ENCODE data around the gene CC2D1A. TPM values are rescaled to one million over a fixed set of nuclear protein-coding genes. Genes with fewer than 3 reads are reported as not detected.
"Not testable (repeated sequence)": the region's sequence is repeated elsewhere in the genome, so short reads cannot be mapped to it uniquely, and the experiment has no call there.

The CC2D1A gene
- total RNA-seq, 1 donor from 2014 or later, result 18.7 TPM

DNA sequence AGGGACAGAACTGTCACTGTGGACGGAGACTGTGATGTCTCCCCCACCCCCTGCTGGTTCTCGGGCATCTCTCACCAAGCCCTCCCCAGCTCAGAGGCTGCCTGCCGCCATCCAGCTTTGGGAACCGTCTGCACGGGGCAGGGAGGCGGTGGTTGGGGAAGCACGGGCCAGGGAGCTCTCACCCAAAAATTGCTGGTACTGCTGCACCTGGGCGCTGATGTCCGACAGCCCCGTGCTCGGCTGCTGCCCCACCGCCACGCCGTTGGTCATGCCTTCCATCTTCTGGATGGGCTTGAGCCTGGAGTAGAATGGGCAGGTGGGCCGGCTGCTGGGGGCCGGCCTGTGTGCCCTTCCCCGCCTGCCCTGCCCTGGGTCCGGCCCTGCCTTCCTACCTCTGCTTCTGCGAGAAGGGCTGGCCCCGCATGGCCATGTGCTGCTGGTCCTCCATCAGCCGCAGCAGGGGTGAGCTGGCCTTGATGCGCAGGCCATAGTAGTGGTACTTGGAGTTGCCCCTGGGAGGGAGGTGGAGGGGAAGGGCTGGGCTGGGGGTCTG, 62.5 kb downstream of the CC2D1A start:
- ATAC-seq (no peak), DNase-seq (ENCODE audit: missing footprints) (no peak)
- intact Hi-C loops (cut with DNase I), result no loop called here

DNA sequence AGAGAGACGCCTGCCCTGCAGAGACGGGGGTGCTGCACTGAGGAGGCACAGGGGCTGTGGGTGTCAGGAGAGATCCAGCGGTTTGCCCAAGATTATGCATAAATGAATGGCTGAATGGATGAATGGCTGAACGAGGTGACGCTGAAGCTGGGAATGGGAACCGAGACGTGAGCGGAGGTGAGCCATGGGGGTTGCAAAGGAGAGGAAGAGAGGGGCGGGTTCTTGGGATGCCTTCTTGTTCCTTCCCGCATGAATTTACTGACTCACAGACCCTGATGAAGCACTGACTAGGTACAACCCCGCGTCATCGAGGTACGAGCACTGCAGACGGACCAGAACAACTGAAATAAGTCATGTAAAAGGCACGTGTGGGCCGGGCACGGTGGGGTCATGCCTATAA, 63.0 kb downstream of the CC2D1A start:
- intact Hi-C loops (cut with DNase I), result no loop called here
- no peak for DNase-seq (ENCODE audit: missing footprints)
- no peak for ATAC-seq

DNA sequence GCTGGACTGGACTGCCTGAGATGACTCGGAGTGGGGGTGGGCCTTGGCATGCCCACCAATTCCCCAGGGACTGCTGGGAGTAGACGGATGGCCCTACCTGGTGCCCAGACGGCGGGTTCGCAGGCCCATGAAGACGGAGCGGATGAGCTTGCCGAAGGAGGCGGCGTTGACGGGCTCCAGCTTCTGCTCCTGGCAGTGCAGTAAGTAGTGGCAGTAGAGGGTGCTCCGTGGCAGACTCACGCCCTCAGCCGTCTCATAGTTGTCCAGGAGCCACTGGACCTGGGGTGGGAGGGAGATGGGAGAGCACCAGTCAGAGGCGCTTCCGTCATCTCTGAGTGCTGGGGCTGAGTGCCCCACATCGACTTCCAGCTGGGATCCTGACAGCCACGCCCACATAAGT, 63.9 kb downstream of the CC2D1A start:
- DNase-seq (ENCODE audit: missing footprints) (no peak), ATAC-seq (no peak)
- intact Hi-C loops (cut with DNase I), result no loop called here

DNA sequence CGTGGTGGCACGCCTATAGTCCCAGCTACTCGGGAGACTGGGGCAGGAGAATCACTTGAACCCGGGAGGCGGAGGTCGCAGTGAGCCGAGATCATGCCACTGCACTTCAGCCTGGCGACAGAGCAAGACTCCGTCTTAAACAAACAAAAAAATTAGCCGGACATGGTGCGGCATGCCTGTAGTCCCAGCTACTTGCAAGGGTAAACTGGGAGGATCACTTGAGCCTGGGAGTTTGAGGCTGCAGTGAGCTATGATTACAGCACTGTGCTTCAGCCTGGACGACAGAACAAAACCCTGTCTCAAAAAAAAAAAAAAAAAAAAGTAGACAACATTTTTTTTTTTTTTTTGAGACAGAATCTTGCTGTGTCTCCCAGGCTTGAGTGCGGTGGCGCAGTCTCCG, 65.9 kb downstream of the CC2D1A start:
- DNase-seq (ENCODE audit: missing footprints); ATAC-seq; intact Hi-C loops (cut with DNase I): not testable (repeated sequence)

DNA sequence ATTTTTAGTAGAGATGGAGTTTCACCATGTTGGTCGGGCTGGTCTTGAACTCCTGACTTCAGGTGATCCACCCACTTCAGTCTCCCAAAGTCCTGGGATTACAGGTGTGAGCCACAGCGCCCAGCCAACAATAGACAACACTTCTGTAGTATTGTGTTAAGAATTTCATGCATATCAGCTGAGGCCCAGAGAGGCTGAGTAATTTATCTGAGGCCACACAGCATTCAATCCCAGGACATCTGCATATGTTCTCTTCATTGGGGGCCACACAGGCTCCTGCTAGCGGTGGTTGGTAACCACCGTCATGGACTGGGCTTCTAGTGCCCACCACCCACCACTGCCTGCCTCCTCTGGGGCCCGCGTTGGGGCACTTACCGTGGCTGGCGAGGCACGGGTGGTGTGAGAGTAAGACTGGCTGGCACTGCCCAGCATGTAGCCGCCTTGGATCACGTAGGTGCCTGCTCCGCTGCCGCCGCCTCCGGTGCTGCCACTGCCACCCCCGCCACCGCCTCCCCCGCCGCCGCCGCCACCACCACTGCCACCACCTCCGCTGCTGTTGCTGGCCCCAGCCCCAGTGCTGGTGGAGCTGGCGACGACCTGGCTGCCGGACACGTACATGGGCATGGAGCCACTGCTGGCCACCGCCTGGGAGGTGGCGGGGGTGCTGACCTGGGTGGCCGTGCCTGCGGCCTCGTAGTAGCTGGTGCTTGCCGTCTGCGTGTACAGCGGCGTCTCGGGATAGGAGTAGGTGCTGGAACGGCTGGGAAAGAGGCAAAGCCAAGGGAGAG, 66.6 kb downstream of the CC2D1A start:
- no peak for ATAC-seq
- no peak for DNase-seq (ENCODE audit: missing footprints)

DNA sequence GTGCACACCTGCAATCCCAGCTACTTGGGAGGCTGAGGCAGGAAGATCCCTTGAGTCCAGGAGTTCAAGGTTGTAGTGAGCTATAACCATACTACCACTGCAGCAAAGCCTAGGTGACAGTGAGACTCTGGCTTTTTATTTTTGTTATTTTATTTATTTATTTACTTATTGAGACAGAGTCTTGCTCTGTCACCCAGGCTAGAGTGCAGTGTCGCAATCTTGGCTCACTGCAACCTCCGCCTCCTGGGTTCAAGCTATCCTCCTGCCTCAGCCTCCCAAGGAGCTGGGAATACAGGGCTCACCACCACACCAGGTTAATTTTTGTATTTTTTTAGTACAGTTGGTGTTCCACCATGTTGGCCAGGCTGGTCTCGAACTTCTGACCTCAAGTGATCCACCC, 67.5 kb downstream of the CC2D1A start:
- DNase-seq (ENCODE audit: missing footprints); ATAC-seq; intact Hi-C loops (cut with DNase I): not testable (repeated sequence)

More for the DNA sequence above, 66.6 kb downstream of the CC2D1A start:
- intact Hi-C loops (cut with DNase I), result no loop called here

DNA sequence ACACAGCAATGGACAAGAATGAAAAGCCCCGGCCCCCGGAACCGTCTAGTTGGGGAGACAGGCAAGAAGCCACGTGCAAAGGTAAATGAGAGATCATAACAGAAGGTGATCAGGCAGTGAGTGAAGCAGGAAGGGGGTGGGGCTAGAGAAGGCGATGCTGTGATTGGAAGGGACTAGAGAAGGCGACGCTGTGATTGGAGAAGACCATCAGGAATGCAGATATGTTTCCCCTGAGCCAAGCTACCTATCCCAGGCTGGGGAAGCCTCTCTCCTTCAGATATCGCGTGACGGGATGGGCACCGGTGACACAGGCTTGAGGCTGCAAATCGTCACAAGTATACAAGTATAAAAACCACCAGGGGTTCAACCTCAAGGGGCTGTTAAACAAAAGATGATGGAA, 68.1 kb downstream of the CC2D1A start:
- intact Hi-C loops (cut with DNase I), result loop anchor here (2.0 kb wide), 1 partner anchor 15 kb away; no protein-coding TSS in a partner anchor
- ATAC-seq (no peak), DNase-seq (ENCODE audit: missing footprints) (no peak)

DNA sequence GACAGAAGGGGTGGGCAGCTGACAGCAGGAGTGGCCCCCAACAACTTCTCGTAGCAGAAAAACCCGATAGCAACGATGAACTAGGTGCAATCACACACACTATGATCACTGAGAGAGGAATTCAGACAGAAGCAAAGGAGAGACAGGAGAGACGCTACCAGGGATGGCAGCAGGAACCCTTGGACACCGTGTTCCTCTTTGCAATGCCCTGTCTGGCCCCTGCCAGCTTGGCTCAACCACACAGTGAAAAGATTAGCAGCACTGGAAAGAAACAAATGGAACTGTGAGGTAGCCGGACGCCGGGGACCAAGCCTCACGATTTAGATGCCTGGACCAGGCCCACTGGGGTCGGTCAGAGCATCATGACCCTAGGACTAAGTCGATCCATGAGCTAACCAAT, 69.9 kb downstream of the CC2D1A start:
- intact Hi-C loops (cut with DNase I), result loop anchor here (2.0 kb wide), 1 partner anchor 17 kb away; no protein-coding TSS in a partner anchor
- DNase-seq (ENCODE audit: missing footprints) (no peak), ATAC-seq (peak; percentile 50)

DNA sequence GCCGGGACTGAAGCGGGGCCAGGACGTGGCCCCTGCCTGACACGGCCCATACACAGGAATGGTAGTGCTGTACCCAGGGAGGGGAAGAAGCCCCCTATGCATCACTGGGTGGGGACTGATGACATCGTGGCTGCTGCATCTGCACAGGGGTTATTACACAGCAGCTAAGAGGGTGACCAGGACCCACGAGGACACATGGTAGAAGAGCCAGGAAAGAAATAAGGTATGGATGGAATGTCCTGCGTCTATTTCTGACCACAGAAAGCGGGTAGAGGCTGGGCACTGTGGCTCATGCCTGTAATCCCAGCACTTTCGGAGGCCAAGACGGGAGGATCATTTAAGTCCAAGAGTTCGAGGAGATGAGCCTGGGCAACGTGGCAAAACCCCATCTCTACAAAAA, 70.4 kb downstream of the CC2D1A start:
- ATAC-seq (peak; percentile 42), DNase-seq (ENCODE audit: missing footprints) (no peak)
- intact Hi-C loops (cut with DNase I), result no loop called here

DNA sequence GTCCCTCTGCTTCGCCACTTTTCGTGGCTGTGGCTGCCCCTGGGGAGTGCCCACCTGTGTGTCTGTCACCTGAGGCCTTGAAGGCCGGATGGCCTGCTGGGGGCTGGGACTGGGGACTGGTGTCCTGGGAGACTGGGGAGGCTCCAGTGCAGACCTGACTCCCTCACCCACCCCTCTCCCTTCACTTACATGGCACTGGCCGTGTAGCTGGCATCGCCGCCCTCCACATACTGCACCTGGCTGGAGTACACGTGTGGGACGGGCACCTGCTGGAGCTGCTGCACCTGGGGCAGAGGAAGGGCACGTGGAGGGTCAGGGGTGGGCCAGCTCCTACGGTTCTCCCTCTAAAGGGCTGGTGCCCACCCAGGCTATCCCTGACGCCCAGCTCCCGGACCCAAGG, 71.8 kb downstream of the CC2D1A start:
- no peak for ATAC-seq
- intact Hi-C loops (cut with DNase I), result no loop called here
- DNase-seq (ENCODE audit: missing footprints), result peak; percentile 74

DNA sequence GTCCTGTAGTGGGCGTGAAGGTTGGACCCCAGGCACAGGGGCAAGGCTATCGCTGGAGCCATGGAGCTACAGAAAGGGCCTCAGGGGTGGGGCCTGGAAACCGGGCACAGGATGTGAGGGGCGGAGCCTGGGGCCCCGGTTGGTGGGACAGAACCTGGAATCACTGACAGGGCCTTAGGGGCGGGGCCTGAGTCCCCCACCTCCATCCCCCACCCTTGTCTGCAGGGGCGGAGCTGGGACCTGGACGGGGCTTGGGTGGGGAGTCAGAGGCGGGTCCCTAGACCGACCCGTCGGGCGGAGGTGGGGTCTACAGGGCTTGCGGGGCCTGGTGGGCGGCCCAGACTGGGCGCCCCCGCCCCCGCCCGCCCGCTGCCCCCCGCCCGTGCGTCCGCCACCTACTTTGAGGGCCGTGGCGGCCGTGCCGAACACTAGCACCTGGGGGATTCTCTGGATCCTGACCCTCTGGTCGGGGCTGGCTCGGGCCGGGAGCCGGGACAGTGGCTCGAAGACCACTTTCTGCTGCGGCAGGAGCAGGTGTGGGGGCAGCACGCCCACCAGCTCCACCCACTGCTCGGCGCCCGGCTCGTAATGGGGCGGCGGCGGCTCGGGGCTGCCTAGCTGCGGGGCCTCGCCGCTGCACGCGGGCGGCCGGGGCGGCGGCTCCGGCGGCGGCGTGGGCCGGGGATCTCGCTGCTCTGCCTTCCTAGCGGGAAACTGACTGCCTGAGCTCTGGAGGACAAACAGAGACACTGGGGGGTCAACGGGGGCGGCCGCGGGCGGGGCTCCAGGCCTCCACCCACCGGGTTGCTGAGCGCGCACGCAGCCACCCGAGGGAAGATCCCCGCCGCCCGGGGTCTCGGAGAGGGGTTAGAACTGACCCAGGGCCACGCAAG, 72.6 kb downstream of the CC2D1A start:
- ATAC-seq, result peak; percentile 84
- intact Hi-C loops (cut with DNase I), result no loop called here
- peak; percentile 89 for DNase-seq (ENCODE audit: missing footprints)

DNA sequence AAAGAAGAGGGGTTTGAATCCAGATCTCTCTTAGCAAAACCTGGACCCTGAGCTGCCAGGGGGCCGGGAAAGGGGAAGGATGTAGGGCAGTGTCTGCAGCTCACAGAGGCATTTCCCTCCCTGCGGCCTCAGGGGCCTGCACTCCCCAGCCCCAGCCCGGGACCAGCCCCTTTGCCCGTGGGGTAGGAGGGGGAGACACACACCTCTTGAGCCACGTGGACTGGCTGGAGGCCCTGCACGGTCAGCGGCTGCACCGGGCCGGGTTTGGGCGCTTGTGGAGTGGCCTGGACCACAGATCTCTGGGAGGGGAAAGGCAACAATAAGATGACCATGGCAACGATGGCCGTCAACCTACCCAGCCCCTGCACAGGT, 73.2 kb downstream of the CC2D1A start:
- intact Hi-C loops (cut with DNase I), result no loop called here
- no peak for ATAC-seq
- peak; percentile 61 for DNase-seq (ENCODE audit: missing footprints)

DNA sequence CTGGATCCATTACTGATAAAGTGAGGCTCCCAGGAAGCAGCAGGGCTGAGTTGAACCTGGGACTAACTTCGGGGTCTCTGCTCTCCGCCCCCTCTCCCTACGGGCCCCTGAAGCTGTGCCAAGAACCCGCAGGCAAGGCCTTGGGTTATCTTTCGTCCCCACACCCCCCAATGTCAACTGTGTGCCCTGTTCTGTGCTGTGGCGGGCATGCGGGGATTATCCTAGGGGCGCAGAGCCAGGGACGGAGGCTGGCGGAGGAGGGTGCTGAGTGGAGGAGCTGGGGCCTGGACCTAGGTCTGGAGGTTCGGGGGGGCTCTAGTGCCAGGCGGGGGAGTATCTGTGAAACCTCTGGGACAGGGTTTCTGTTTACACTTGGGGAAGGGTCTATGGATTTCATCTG, 73.7 kb downstream of the CC2D1A start:
- intact Hi-C loops (cut with DNase I), result no loop called here
- no peak for DNase-seq (ENCODE audit: missing footprints)
- ATAC-seq, result no peak

DNA sequence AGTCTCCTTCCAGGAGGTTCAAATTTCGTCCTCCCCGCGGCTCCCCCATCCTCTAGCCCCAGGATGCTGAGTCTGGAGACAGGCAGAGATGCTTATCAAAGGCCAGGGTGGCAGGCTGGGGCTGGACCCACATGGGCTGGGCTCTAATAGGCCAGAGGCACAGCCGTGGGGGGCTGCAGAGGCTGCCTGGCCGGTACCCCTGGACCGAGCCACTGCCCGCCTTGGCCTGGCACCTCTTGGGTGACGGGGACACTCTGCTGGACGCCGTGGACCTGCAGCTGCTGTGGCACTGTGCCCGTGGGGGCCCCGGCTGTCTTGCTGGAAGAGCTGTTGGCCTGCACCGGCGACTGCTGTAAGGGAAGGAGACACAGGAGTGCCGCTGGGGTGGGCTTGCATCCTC, 74.3 kb downstream of the CC2D1A start:
- DNase-seq (ENCODE audit: missing footprints) (no peak), ATAC-seq (no peak)
- intact Hi-C loops (cut with DNase I), result no loop called here

Small RNA genes lying within 50 kb of the gene (microRNA-seq; reads per million reads assigned to microRNA genes)
- 793 reads per million, percentile 81 among the genes with 10 or more reads in this experiment for gene MIR181C
- 471 reads per million, percentile 73 among the genes with 10 or more reads in this experiment for gene MIR181D

Other genes with a start within 250 kb of the CC2D1A start
- 13.0 TPM for gene MRI1, start 141.7 kb upstream of the CC2D1A start, total RNA-seq
- 89.9 TPM for gene C19orf53, start 131.7 kb upstream of the CC2D1A start, total RNA-seq
- 2.1 TPM for gene ZSWIM4, start 110.8 kb upstream of the CC2D1A start, total RNA-seq
- gene NANOS3, start 29.1 kb upstream of the CC2D1A start, total RNA-seq, result 0.68 TPM
- 0.76 TPM for gene BRME1, start 84 bp upstream of the CC2D1A start, total RNA-seq
- gene PODNL1, start 32.2 kb downstream of the CC2D1A start, total RNA-seq, result 2.5 TPM
- 18.0 TPM for gene DCAF15, start 46.3 kb downstream of the CC2D1A start, total RNA-seq
- gene RFX1, start 100.1 kb downstream of the CC2D1A start, total RNA-seq, result 15.4 TPM
- gene RLN3, start 121.9 kb downstream of the CC2D1A start, total RNA-seq, result not detected
- 5.6 TPM for gene IL27RA, start 125.6 kb downstream of the CC2D1A start, total RNA-seq
- gene PALM3, start 155.9 kb downstream of the CC2D1A start, total RNA-seq, result 0.41 TPM
- 7.3 TPM for gene MISP3, start 166.6 kb downstream of the CC2D1A start, total RNA-seq
- not detected for gene C19orf67, start 179.6 kb downstream of the CC2D1A start, total RNA-seq
- 60.2 TPM for gene SAMD1, start 184.6 kb downstream of the CC2D1A start, total RNA-seq
- gene PRKACA, start 211.6 kb downstream of the CC2D1A start, total RNA-seq, result 494 TPM
- gene ASF1B, start 230.4 kb downstream of the CC2D1A start, total RNA-seq, result 2.0 TPM

Data from Right ventricle myocardium inferior (tissue), 1 donor.